ENCODE measurements around the gene PALLD. TPM values are rescaled to one million over a fixed set of nuclear protein-coding genes. Genes with fewer than 3 reads are reported as not detected.

PALLD gene
- total RNA-seq, 2 experiments from 2014 or later, result 1.2 to 1.3 TPM

GRCh38 chr4:168605411-168605810 lies 108.6 kb downstream of the PALLD start:
- Mint-ChIP-seq H3K36me3 (ENCODE audit: low read depth) (no peaks in the 10 kb centered on the region), H3K27me3 (ENCODE audit: low read depth) (peaks cover 11% of the 10 kb centered on the region), H3K4me1 (ENCODE audit: low read depth) (no peaks in the 10 kb centered on the region), H3K9me3 (ENCODE audit: insufficient read depth) (no peaks in the 10 kb centered on the region), H3K27ac (no peak overlapping the region), H3K4me3 (no peak overlapping the region)
- POLR2A ChIA-PET, result no interaction called here
- ATAC-seq (no peak), DNase-seq (no peak)
- CTCF ChIA-PET, result no interaction called here

DNA sequence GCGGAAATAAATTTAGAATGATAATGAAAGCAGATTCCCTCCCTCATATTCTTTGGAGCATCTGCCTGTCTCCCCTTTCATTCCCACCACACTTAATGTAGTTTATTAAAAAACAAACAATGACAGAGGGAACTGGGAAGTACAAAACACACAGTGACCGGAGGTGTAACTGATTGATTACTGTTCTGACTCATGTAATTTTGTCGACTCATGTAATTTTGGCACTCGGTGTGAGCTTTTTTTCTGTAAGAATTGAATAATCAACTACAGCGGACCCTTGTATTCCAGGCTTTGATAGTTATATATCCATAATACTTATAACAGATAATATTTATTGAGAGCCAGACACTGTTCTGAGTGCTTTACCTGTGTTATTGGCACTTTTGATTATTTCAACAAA lies 110.4 kb downstream of the PALLD start:
- CTCF ChIA-PET, result no interaction called here
- no peaks in the 10 kb centered on the region for H3K9me3 Mint-ChIP-seq (ENCODE audit: insufficient read depth)
- no peaks in the 10 kb centered on the region for H3K36me3 Mint-ChIP-seq (ENCODE audit: low read depth)
- no peak overlapping the region for H3K4me3 Mint-ChIP-seq
- peaks cover 10% of the 10 kb centered on the region for H3K27me3 Mint-ChIP-seq (ENCODE audit: low read depth)
- H3K4me1 Mint-ChIP-seq (ENCODE audit: low read depth), result no peaks in the 10 kb centered on the region
- POLR2A ChIA-PET, result no interaction called here
- H3K27ac Mint-ChIP-seq, result no peak overlapping the region
- DNase-seq, result no peak
- no peak for ATAC-seq

DNA sequence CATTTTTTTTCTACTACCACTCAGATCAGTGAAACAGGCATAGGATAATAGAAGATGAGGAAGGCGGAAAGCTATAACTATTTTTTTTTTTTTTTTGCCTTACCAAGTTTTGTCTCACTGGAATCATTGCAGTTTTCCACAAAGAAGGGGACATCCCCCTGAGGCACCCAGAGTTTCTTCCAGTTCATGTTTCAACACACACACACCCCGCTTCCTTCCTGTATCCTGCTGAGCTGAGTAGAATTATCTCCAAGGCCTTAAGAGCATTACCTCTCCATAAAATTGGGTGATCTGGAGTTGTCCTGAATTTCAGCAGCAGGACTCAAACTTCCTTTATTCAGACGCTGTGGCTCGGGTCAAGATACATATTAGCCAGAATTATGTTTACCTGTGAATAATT lies 111.9 kb downstream of the PALLD start:
- CTCF ChIA-PET, result no interaction called here
- no peak for DNase-seq
- no peak overlapping the region for H3K4me3 Mint-ChIP-seq
- no peaks in the 10 kb centered on the region for H3K9me3 Mint-ChIP-seq (ENCODE audit: insufficient read depth)
- no peak overlapping the region for H3K27ac Mint-ChIP-seq
- no peaks in the 10 kb centered on the region for H3K36me3 Mint-ChIP-seq (ENCODE audit: low read depth)
- peaks cover 8% of the 10 kb centered on the region for H3K27me3 Mint-ChIP-seq (ENCODE audit: low read depth)
- H3K4me1 Mint-ChIP-seq (ENCODE audit: low read depth), result no peaks in the 10 kb centered on the region
- POLR2A ChIA-PET, result no interaction called here
- no peak for ATAC-seq

- no peaks in the 10 kb centered on the region for H3K9me3 Mint-ChIP-seq (ENCODE audit: insufficient read depth)
- ChIA-PET CTCF (no interaction called here), POLR2A (no interaction called here)
- ATAC-seq (no peak), DNase-seq (no peak)
- no peaks in the 10 kb centered on the region for H3K36me3 Mint-ChIP-seq (ENCODE audit: low read depth)
- H3K4me1 Mint-ChIP-seq (ENCODE audit: low read depth), result no peaks in the 10 kb centered on the region
- H3K27me3 Mint-ChIP-seq (ENCODE audit: low read depth), result peaks cover 4% of the 10 kb centered on the region
- no peak overlapping the region for H3K27ac Mint-ChIP-seq
- no peak overlapping the region for H3K4me3 Mint-ChIP-seq
These were observed 112.5 kb downstream of the PALLD start for GRCh38 chr4:168609369-168609768.

- ATAC-seq, result no peak
- CTCF ChIA-PET, result no interaction called here
- Mint-ChIP-seq H3K4me3 (no peak overlapping the region), H3K4me1 (ENCODE audit: low read depth) (no peaks in the 10 kb centered on the region), H3K27ac (no peak overlapping the region), H3K9me3 (ENCODE audit: insufficient read depth) (no peaks in the 10 kb centered on the region), H3K36me3 (ENCODE audit: low read depth) (no peaks in the 10 kb centered on the region), H3K27me3 (ENCODE audit: low read depth) (peaks cover 4% of the 10 kb centered on the region)
- POLR2A ChIA-PET, result no interaction called here
- DNase-seq, result no peak
These were observed 114.2 kb downstream of the PALLD start for GRCh38 chr4:168610911-168611530.

GRCh38 chr4:168612450-168613135 lies 115.7 kb downstream of the PALLD start:
- ChIA-PET POLR2A (no interaction called here), CTCF (no interaction called here)
- ATAC-seq (no peak), DNase-seq (no peak)
- no peaks in the 10 kb centered on the region for H3K4me1 Mint-ChIP-seq (ENCODE audit: low read depth)
- H3K27me3 Mint-ChIP-seq (ENCODE audit: low read depth), result peaks cover 4% of the 10 kb centered on the region
- no peak overlapping the region for H3K27ac Mint-ChIP-seq
- no peaks in the 10 kb centered on the region for H3K9me3 Mint-ChIP-seq (ENCODE audit: insufficient read depth)
- no peak overlapping the region for H3K4me3 Mint-ChIP-seq
- H3K36me3 Mint-ChIP-seq (ENCODE audit: low read depth), result no peaks in the 10 kb centered on the region

DNA sequence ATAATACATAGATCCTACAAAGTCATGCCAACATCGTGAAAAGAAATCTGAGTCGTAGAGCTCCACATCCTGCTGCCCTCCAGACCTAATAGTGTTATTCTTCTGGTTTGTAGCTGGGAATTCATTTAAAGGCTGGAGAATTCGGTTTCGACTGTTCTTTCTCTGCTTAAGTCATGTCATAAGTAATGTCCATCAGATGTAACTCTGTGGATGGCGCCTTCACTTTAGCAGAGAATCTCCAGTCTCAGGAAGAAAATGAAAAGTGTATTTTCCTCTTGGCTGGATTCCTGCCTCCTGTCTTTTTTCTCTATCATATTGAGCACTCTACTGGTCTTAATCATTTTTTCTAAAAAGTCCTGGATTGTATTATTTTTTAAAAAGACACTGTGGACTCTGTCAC lies 117.0 kb downstream of the PALLD start:
- H3K27me3 Mint-ChIP-seq (ENCODE audit: low read depth), result peaks cover 6% of the 10 kb centered on the region
- H3K36me3 Mint-ChIP-seq (ENCODE audit: low read depth), result no peaks in the 10 kb centered on the region
- ChIA-PET CTCF (interaction anchor here (1.2 kb wide), 1 partner anchor 11 kb away, joined by 3 read pairs; no protein-coding TSS in a partner anchor), POLR2A (interaction anchor here (1.0 kb wide), 1 partner anchor 216 kb away, joined by 3 read pairs; no protein-coding TSS in a partner anchor)
- no peak overlapping the region for H3K4me3 Mint-ChIP-seq
- H3K27ac Mint-ChIP-seq, result no peak overlapping the region
- no peak for DNase-seq
- no peaks in the 10 kb centered on the region for H3K4me1 Mint-ChIP-seq (ENCODE audit: low read depth)
- H3K9me3 Mint-ChIP-seq (ENCODE audit: insufficient read depth), result no peaks in the 10 kb centered on the region
- no peak for ATAC-seq

DNA sequence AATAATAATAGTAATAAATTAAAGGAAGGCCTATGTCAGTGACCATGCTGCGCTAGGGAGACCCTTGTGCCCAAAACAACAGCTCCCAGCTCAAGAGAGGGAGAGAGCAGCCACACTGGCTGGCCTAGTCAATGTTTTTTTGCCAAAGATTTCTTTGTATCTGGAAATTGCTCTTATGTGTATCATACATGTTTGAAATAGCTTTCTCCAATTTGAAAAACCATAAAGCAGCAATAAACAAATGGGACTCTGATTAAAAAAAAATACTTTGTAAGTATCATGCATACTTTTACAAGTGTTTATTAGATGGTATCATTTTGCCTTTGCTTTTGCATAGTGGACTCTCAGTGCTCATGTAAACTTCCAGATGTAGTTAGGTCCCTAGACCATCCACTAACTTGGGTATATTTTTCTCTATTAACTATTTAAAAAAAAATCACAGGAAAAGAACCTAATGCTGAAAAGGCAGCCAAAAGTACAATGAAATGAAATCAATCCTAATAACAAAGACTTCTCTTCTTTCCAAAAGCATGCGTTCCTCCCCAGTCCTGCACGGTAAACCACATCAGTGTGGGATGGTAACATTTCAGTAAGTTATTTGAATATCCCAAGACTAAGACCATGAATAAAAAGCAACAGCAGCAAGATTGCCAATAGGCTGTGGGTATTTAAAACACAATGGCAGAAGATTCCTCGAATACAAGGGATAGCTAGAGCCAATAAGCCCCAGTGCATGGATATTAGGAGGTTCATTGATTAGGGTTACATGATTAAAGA lies 117.6 kb downstream of the PALLD start:
- POLR2A ChIA-PET, result interaction anchor here (1.0 kb wide), 1 partner anchor 216 kb away, joined by 3 read pairs; no protein-coding TSS in a partner anchor
- no peaks in the 10 kb centered on the region for H3K9me3 Mint-ChIP-seq (ENCODE audit: insufficient read depth)
- ATAC-seq (no peak), DNase-seq (no peak)
- no peak overlapping the region for H3K4me3 Mint-ChIP-seq
- H3K4me1 Mint-ChIP-seq (ENCODE audit: low read depth), result no peaks in the 10 kb centered on the region
- peaks cover 7% of the 10 kb centered on the region for H3K27me3 Mint-ChIP-seq (ENCODE audit: low read depth)
- H3K27ac Mint-ChIP-seq, result no peak overlapping the region
- H3K36me3 Mint-ChIP-seq (ENCODE audit: low read depth), result no peaks in the 10 kb centered on the region
- CTCF ChIA-PET, result interaction anchor here (1.2 kb wide), 1 partner anchor 11 kb away, joined by 3 read pairs; no protein-coding TSS in a partner anchor

GRCh38 chr4:168615294-168616065 lies 118.6 kb downstream of the PALLD start:
- POLR2A ChIA-PET, result no interaction called here
- ATAC-seq, result no peak

DNA sequence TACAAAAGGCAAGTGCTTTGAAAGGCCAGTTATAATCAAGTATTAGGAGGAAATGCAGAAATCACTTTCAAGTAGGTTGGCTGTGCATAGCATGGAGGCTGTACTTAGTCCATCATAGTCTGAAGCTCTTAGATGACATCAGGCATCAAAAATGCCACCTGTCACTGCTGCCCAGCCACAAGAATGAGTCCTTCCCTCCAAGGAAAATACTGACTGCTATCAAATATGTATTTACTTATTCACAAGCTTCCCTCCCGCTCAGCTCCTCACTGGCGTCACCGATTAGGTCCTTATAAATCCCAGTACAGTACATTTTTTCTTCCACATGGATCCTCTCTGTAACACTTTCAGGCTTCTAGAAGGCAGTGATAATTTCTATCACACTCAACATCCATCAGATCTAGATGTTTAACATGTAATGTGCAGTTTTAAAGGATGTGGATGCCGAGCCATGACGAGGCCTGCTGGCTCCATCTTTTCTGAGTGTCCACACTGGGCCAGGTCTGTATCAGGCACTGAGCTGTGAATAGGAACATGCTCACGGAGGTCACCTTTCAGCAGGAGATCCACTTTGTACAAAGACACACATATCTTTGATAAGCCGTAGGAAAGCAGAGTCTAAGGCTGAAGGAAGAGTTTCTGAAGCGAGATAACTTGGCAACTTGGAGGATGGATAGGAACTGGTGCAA lies 121.9 kb downstream of the PALLD start:
- ATAC-seq, result no peak
- no peaks in the 10 kb centered on the region for H3K9me3 Mint-ChIP-seq (ENCODE audit: insufficient read depth)
- ChIA-PET CTCF (no interaction called here), POLR2A (no interaction called here)
- H3K27ac Mint-ChIP-seq, result no peak overlapping the region
- no peak overlapping the region for H3K4me3 Mint-ChIP-seq
- H3K27me3 Mint-ChIP-seq (ENCODE audit: low read depth), result peaks cover 15% of the 10 kb centered on the region
- no peaks in the 10 kb centered on the region for H3K36me3 Mint-ChIP-seq (ENCODE audit: low read depth)
- no peak for DNase-seq
- H3K4me1 Mint-ChIP-seq (ENCODE audit: low read depth), result no peaks in the 10 kb centered on the region

More at GRCh38 chr4:168615294-168616065, 118.6 kb downstream of the PALLD start:
- Mint-ChIP-seq H3K27ac (no peak overlapping the region), H3K36me3 (ENCODE audit: low read depth) (no peaks in the 10 kb centered on the region), H3K9me3 (ENCODE audit: insufficient read depth) (no peaks in the 10 kb centered on the region), H3K4me3 (no peak overlapping the region), H3K4me1 (ENCODE audit: low read depth) (no peaks in the 10 kb centered on the region), H3K27me3 (ENCODE audit: low read depth) (peaks cover 7% of the 10 kb centered on the region)
- CTCF ChIA-PET, result no interaction called here
- no peak for DNase-seq

DNA sequence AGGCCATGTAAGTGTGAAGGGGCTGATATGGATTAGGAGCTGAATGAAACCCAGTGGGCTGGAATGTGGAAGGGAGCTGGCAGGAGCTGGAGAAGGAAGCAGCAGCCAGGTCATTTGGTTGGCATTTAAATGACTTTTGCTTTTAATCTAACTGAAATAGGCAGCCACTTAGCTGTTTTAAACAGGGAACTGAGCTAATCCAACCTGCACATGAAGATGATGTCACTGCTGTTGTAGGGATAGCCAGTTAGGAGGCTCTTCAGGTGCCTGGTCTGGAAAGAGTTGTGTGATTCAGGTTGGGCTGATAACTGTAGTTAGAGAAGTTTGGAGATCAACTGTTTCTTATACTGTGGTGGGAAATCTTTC lies 122.4 kb downstream of the PALLD start:
- ATAC-seq (no peak), DNase-seq (no peak)
- Mint-ChIP-seq H3K27ac (no peak overlapping the region), H3K36me3 (ENCODE audit: low read depth) (no peaks in the 10 kb centered on the region), H3K9me3 (ENCODE audit: insufficient read depth) (no peaks in the 10 kb centered on the region), H3K4me3 (no peak overlapping the region), H3K27me3 (ENCODE audit: low read depth) (peaks cover 15% of the 10 kb centered on the region), H3K4me1 (ENCODE audit: low read depth) (no peaks in the 10 kb centered on the region)
- ChIA-PET CTCF (no interaction called here), POLR2A (no interaction called here)
